HG03108 (cell line): ENCODE measurements around the gene PTCHD1.

Experiments
- ATAC-seq: cut with Tn5 transposase; IDR thresholded peaks from one replicate; pipeline ENCODE4 v1.9.1; 2021; ENCODE audit warnings: moderate library complexity; ENCODE audit not compliant: unreplicated experiment

The PTCHD1 gene

DNA sequence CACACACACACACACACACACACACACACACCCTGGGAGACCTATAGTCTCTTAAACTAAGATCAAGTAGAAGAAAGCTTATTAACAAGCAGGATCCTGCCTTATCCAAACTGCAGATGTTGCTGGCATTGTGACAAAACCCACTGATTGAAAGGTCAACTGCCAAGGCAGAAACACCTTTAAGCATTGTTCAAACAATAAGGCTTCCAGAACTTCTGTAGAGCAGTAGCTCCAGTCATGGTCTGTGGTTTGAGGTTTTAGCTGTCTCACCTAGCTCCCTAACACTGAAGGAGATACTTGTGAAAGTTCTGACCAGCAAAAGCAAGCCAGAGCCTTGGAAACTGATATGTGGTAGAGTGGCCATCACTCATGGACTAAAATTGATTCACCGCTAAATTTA, 59.8 kb downstream of the PTCHD1 start:
- ATAC-seq = no peak

DNA sequence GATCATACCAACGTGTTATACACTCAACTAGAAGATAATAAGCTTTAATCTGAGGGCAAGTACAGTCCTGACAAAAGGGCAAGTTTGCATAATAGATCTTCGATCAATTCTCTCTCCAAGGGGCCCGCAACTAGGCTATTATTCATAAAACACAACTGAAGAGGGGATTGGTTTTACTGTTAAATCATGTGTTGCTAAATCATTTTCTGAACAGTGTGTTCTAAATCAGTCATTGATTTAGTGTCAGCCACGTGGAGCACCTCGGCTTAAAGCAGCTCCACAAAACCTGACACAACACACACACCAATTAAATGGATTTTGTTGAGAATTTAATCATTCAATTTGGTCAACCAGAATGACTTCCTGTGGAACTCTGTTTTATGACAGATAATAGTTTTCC, 61.6 kb downstream of the PTCHD1 start:
- ATAC-seq = no peak

DNA sequence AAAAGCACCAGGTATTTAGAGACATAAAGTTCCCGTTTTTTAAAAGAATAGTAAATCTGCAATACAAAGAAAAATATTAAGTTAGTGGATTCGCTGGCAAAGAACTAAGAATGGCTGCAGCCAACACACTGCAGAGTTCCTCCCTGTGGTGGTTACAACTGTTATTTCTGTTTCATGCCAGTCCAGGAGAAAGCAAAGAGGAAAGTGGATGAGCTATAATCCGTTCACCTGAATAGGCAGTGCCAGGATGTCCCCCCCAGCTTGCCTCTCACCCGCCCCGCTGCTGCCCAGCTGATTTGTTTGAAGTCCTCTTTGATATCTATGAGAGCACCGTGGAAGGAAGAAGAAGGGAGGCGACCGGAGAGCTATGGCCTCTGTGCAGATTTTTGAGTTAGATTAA, 63.9 kb downstream of the PTCHD1 start:
- ATAC-seq = no peak

DNA sequence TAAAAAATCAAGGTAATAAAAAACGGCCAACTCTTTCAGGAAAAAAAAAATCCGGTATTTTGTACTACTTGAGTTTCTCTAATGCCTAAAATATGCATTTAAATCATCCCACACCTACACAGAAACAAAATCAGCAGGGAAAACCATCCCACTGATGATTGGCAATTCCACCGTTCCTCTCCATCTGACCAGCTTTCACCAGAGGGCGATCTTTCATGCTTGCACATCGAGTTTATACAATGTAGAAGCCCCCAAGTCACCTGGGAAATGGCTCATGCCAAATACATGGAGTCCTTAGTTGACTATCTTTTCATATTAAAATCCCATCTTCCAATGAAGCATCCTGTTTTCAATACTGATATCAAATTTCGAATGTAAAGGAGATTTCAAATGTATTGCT, 69.2 kb downstream of the PTCHD1 start:
- no peak for ATAC-seq

DNA sequence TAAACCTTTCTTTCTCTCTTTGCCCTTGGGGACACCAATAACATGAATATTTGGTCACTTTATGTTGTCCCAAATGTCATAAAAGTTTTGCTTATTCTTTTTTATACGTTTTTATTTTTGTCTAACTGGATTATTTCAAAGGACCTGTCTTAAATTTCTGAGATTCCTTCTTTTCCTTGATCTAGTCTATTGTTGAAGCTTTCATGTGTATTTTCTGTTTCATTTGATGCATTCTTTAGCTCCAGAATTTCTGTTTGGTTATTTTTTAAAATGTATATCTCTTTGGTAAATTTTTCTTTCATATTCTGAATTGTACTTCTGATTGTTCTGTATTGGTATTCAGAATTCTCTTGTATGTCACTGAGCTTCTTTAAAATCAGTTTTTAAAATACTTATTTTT, 88.3 kb downstream of the PTCHD1 start:
- no peak for ATAC-seq

DNA sequence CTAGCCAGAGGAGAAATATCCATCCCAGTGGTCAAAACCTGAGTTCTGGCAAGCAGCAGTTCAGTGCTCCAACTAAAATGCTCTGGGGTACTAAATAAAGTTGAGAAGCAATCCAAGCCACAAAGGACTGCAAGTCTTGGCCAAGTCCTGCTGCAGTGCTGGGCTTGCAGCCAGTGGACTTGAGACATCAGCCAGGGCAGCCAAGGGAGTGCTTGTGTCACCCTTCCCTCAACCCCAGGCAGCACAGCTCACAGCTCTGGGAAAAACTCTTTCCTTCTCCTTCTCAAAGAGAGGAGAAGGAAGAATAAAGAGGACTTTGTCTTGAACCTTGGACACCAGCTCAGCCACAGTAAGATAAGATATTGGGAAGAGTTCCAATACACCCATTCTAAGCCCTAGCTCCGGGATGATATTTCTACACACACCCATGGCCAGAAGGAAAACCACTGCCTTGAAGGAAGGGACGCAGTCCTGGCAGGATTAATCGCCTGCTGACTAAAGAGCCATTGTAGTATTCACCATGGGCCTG, 99.8 kb downstream of the PTCHD1 start:
- ATAC-seq = no peak

DNA sequence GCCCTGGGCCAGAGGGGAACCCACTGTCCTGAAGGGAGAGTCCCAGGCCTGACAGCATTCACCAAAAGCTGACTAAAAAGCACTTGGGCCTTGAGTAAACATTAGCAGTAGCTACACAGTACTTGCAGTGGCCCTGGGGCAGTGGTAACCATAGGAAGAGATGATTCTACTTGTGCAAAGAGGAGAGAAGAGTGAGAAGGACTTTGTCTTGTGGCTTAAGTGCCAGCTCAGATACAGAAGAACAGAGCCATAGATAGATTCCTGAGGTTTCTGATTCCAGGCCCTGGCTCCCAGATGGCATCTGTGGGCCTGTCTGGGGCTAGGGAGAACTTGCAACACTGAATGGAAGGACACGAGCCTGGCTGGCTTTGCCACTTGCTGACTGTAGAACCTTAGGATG, 100.5 kb downstream of the PTCHD1 start:
- no peak for ATAC-seq

- no peak for ATAC-seq
Observed at GRCh38 chrX:23435575-23435974, 100.9 kb downstream of the PTCHD1 start.

DNA sequence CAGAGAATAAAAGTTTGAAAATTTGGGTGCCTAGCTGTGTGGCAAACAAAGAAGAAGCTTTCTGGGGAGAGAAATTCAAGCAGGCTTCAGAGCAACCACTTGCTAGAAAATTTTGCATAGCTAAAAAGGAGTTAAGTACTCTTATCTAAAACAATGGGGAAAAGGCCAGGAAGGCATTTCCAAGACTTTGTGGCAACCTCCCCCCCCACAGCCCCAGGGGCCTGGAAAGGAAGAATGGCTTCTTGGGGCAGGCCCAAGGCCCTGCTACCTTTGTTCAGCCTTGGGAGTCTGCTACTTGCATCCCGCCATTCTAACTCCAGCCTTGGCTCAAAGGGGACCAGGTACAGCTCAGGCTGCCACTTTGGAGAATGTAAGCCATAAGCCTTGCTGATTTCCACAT, 102.2 kb downstream of the PTCHD1 start:
- ATAC-seq = no peak

DNA sequence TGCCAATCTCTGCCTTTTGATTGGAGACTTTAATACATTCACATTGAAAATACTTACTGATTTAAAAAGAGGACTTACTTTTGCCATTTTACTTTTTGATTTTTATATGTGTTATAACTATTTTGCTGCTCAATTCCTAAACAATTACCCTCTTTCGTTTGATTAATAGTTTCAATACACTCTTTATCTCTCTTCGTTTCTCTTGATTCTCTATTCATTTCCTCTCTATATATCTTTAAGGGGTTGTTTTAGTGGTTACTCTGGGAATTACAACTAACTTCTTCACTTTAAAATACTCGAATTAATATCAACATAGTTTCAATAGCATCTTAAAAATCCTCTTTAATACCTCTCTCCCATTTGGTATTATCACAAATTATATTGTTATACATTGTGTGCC, 116.6 kb downstream of the PTCHD1 start:
- no peak for ATAC-seq
